Activated CD4-positive, alpha-beta T cell treated with anti-CD3 and anti-CD28 coated beads, Interleukin-2, amount 10 ng/mL, durations not matched to agents 24 days and 14 days (primary cell): ENCODE results near the gene OR5D16. TPM values are rescaled to one million over a fixed set of nuclear protein-coding genes. Genes with fewer than 3 reads are reported as not detected.
"Not testable (repeated sequence)": the region's sequence is repeated elsewhere in the genome, so short reads cannot be mapped to it uniquely, and the experiment has no call there.

Experiments used
- DNase-seq: peaks from one replicate; pipeline ENCODE4 v3.0.0; 2022
- H3K27ac Mint-ChIP-seq: one replicate; pipeline ENCODE4 v1.8.0; 2022; ENCODE audit warnings: mild to moderate bottlenecking, mixed read lengths
- H3K27me3 Mint-ChIP-seq: one replicate; pipeline ENCODE4 v1.8.0; 2022; ENCODE audit warnings: mixed read lengths
- H3K36me3 Mint-ChIP-seq: one replicate; pipeline ENCODE4 v1.8.0; 2022; ENCODE audit warnings: low read depth, mild to moderate bottlenecking, mixed read lengths
- H3K4me1 Mint-ChIP-seq: one replicate; pipeline ENCODE4 v1.8.0; 2021; ENCODE audit warnings: mixed read lengths
- H3K4me3 Mint-ChIP-seq: one replicate; pipeline ENCODE4 v1.8.0; 2022; ENCODE audit warnings: mild to moderate bottlenecking, moderate library complexity, mixed read lengths
- H3K9me3 Mint-ChIP-seq: one replicate; pipeline ENCODE4 v1.8.0; 2021; ENCODE audit warnings: mixed read lengths
- intact Hi-C: fragments of 100-400 bp; cut with micrococcal nuclease; formaldehyde crosslinking; loops from one replicate; pipeline ENCODE4 v1.15.1; 2023
- total RNA-seq: library from RNA; stranded (reverse); gene quantifications from 2 replicates; pipeline ENCODE4 v1.2.3, GENCODE V29; 2022

The OR5D16 gene
- total RNA-seq, 1 donor from 2014 or later: not detected

GRCh38 chr11:55882997-55883396 is 44.4 kb downstream of the OR5D16 start, which contains the start of gene TRIM51:
TRIM51 (plus strand) TSS chr11:55883297; CDS start chr11:55885429, 2,132 bp downstream.
- H3K27me3 Mint-ChIP-seq, H3K9me3 Mint-ChIP-seq, intact Hi-C loops, DNase-seq, H3K27ac Mint-ChIP-seq, H3K4me1 Mint-ChIP-seq, H3K36me3 Mint-ChIP-seq, H3K4me3 Mint-ChIP-seq: not testable (repeated sequence)

- DNase-seq, H3K27me3 Mint-ChIP-seq, H3K27ac Mint-ChIP-seq, H3K36me3 Mint-ChIP-seq, intact Hi-C loops, H3K9me3 Mint-ChIP-seq, H3K4me1 Mint-ChIP-seq, H3K4me3 Mint-ChIP-seq: not testable (repeated sequence)
These were observed 46.4 kb downstream of the OR5D16 start for GRCh38 chr11:55884995-55885394.

- H3K4me3 Mint-ChIP-seq, H3K27me3 Mint-ChIP-seq, H3K27ac Mint-ChIP-seq, H3K9me3 Mint-ChIP-seq, H3K36me3 Mint-ChIP-seq, H3K4me1 Mint-ChIP-seq, intact Hi-C loops, DNase-seq: not testable (repeated sequence)
These were observed 46.9 kb downstream of the OR5D16 start for GRCh38 chr11:55885481-55885880.

Other genes with a start within 250 kb of the OR5D16 start
- not detected in 2 replicates for gene OR4C11, start 231.1 kb upstream of the OR5D16 start, total RNA-seq
- not detected in 2 replicates for gene OR4P4, start 203.6 kb upstream of the OR5D16 start, total RNA-seq
- not detected in 2 replicates for gene OR4S2, start 190.4 kb upstream of the OR5D16 start, total RNA-seq
- not detected in 2 replicates for gene OR4C6, start 176.6 kb upstream of the OR5D16 start, total RNA-seq
- not detected in 2 replicates for gene OR5D13, start 65.3 kb upstream of the OR5D16 start, total RNA-seq
- gene OR5D14, start 43.2 kb upstream of the OR5D16 start, total RNA-seq: not detected in 2 replicates
- not detected in 2 replicates for gene OR5L1, start 27.4 kb upstream of the OR5D16 start, total RNA-seq
- gene OR5D18, start 19.1 kb upstream of the OR5D16 start, total RNA-seq: not detected in 2 replicates
- not detected in 2 replicates for gene OR5L2, start 11.5 kb upstream of the OR5D16 start, total RNA-seq
- not detected in 2 replicates for gene TRIM51, start 44.5 kb downstream of the OR5D16 start, total RNA-seq
- gene OR5W2, start 75.8 kb downstream of the OR5D16 start, total RNA-seq: not detected in 2 replicates
- not detected in 2 replicates for gene OR5I1, start 97.6 kb downstream of the OR5D16 start, total RNA-seq
- not detected in 2 replicates for gene OR10AG1, start 131.2 kb downstream of the OR5D16 start, total RNA-seq
- not detected in 2 replicates for gene OR5F1, start 155.9 kb downstream of the OR5D16 start, total RNA-seq
- not detected in 2 replicates for gene OR5AS1, start 188.9 kb downstream of the OR5D16 start, total RNA-seq